Stimulated activated CD8-positive, alpha-beta memory T cell treated with anti-CD3 and anti-CD28 coated beads, Interleukin-7, amount 100 ng/mL, for 1 hour (primary cell): ENCODE measurements around the gene KLHL40.
"Not testable (repeated sequence)": the region's sequence is repeated elsewhere in the genome, so short reads cannot be mapped to it uniquely, and the experiment has no call there.

Experiments
- DNase-seq, 2 donors: peaks; one replicate each; pipeline ENCODE4 v3.0.0-alpha.2; 2020; ENCODE audit warnings: low read depth in 2 of 2

The KLHL40 gene

GRCh38 chr3:42722442-42722841 is 37.1 kb downstream of the KLHL40 start:
- not testable (repeated sequence) for DNase-seq

GRCh38 chr3:42723219-42723618 is 37.9 kb downstream of the KLHL40 start:
- no peak for DNase-seq

- DNase-seq = no peak
These were observed 40.1 kb downstream of the KLHL40 start for GRCh38 chr3:42725454-42725853.

- no peak for DNase-seq
These were observed 42.7 kb downstream of the KLHL40 start for GRCh38 chr3:42728056-42728455.

GRCh38 chr3:42728668-42729364 is 43.5 kb downstream of the KLHL40 start:
- no peak for DNase-seq

- DNase-seq = no peak
These were observed 44.2 kb downstream of the KLHL40 start for GRCh38 chr3:42729404-42730145.

- no peak for DNase-seq
These were observed 45.0 kb downstream of the KLHL40 start for GRCh38 chr3:42730294-42730693.

GRCh38 chr3:42730706-42731420 is 45.5 kb downstream of the KLHL40 start:
- DNase-seq = no peak

- no peak for DNase-seq
These were observed 46.3 kb downstream of the KLHL40 start for GRCh38 chr3:42731476-42732195.

- DNase-seq = no peak
These were observed 47.0 kb downstream of the KLHL40 start for GRCh38 chr3:42732196-42732828.

- no peak for DNase-seq
These were observed 47.6 kb downstream of the KLHL40 start for GRCh38 chr3:42732829-42733459.

GRCh38 chr3:42733501-42734262 is 48.3 kb downstream of the KLHL40 start:
- no peak for DNase-seq

- DNase-seq = no peak
These were observed 49.0 kb downstream of the KLHL40 start for GRCh38 chr3:42734263-42734860.

GRCh38 chr3:42735019-42735418 is 49.7 kb downstream of the KLHL40 start:
- no peak for DNase-seq

- DNase-seq = no peak
These were observed 50.3 kb downstream of the KLHL40 start for GRCh38 chr3:42735615-42736014.

- DNase-seq = no peak
These were observed 50.7 kb downstream of the KLHL40 start for GRCh38 chr3:42736081-42736480.

- DNase-seq = no peak
These were observed 51.2 kb downstream of the KLHL40 start for GRCh38 chr3:42736531-42736930.

- no peak for DNase-seq
These were observed 54.2 kb downstream of the KLHL40 start for GRCh38 chr3:42739401-42740158.

- no peak for DNase-seq
These were observed 56.5 kb downstream of the KLHL40 start for GRCh38 chr3:42741796-42742195.
